Neural cell (in vitro differentiated cells): Measurements from ENCODE around the gene SLC27A2. TPM values are rescaled to one million over a fixed set of nuclear protein-coding genes. Genes with fewer than 3 reads are reported as not detected.

Source experiments
- H2AFZ ChIP-seq: fragments of 200-600, 300-800 bp; sonication (generic), shearing (Covaris generic); 2 replicates; pipeline ENCODE4 v1.6.0; 2014; ENCODE audit warnings: low read depth, mild to moderate bottlenecking, antibody characterized with exemption, low read length, moderate library complexity
- H3F3A ChIP-seq: fragments of 200-600 bp; shearing (Covaris generic); 2 replicates; pipeline ENCODE4 v1.6.1; 2016; ENCODE audit warnings: mild to moderate bottlenecking, moderate library complexity, mixed read lengths, antibody characterized with exemption, low read length; ENCODE audit not compliant: insufficient read depth, poor library complexity, severe bottlenecking
- H3K27ac ChIP-seq: fragments of 200-600, 300-800 bp; sonication (generic), shearing (Covaris generic); 2 replicates; pipeline ENCODE4 v1.5.1; 2014; ENCODE audit warnings: mild to moderate bottlenecking, low read length, moderate library complexity
- H3K27me3 ChIP-seq: fragments of 300-800, 200-600 bp; sonication (generic), shearing (Covaris generic); 2 replicates; pipeline ENCODE4 v1.6.0; 2014; ENCODE audit warnings: mild to moderate bottlenecking, low read depth, low read length, moderate library complexity; ENCODE audit not compliant: insufficient read depth
- H3K36me3 ChIP-seq: fragments of 300-800, 200-600 bp; sonication (generic), shearing (Covaris generic); 2 replicates; pipeline ENCODE4 v1.5.1; 2014; ENCODE audit warnings: mild to moderate bottlenecking, antibody characterized with exemption, low read length, moderate library complexity; ENCODE audit not compliant: insufficient read depth
- H3K4me2 ChIP-seq: fragments of 300-800, 200-600 bp; sonication (generic), shearing (Covaris generic); 2 replicates; pipeline ENCODE4 v1.6.0; 2014; ENCODE audit warnings: mild to moderate bottlenecking, low read length
- H3K4me3 ChIP-seq: fragments of 300-800, 200-600 bp; sonication (generic), shearing (Covaris generic); 2 replicates; pipeline ENCODE4 v1.5.1; 2014; ENCODE audit warnings: mild to moderate bottlenecking, low read length, moderate library complexity
- H3K79me2 ChIP-seq: fragments of 200-600 bp; shearing (Covaris generic); replicated peaks from 2 replicates; pipeline ENCODE4 v1.6.0; 2014; ENCODE audit warnings: mild to moderate bottlenecking, low read length, moderate library complexity; ENCODE audit not compliant: insufficient read depth
- H3K9ac ChIP-seq: fragments of 300-800, 200-600 bp; sonication (generic), shearing (Covaris generic); 2 replicates; pipeline ENCODE4 v1.6.1; 2016; ENCODE audit warnings: mild to moderate bottlenecking, low read length, mixed read lengths
- H3K9me2 ChIP-seq: fragments of 200-600 bp; shearing (Covaris generic); 2 replicates; pipeline ENCODE4 v1.6.1; 2016; ENCODE audit warnings: mild to moderate bottlenecking, low read length, mixed read lengths; ENCODE audit not compliant: insufficient read depth
- H3K9me3 ChIP-seq: fragments of 200-600, 300-800 bp; sonication (generic), shearing (Covaris generic); 2 replicates; pipeline ENCODE4 v1.6.1; 2016; ENCODE audit warnings: mild to moderate bottlenecking, mixed run types, low read length, moderate library complexity, mixed read lengths
- H4K20me1 ChIP-seq: fragments of 200-600 bp; shearing (Covaris generic); 2 replicates; pipeline ENCODE4 v1.6.1; 2016; ENCODE audit warnings: mild to moderate bottlenecking, mixed run types; ENCODE audit not compliant: insufficient read depth
- CTCF ChIP-seq: fragments of 450-650 bp; IDR thresholded peaks from 2 replicates; pipeline ENCODE4 v1.5.1; 2014; ENCODE audit warnings: antibody characterized with exemption, mild to moderate bottlenecking, moderate library complexity; ENCODE audit not compliant: poor library complexity, severe bottlenecking
- EP300 ChIP-seq: fragments of 450-650 bp; conservative IDR thresholded peaks from 2 replicates; pipeline ENCODE4 v1.6.1; 2014; ENCODE audit warnings: antibody characterized with exemption, mild to moderate bottlenecking, moderate library complexity; ENCODE audit not compliant: poor library complexity, severe bottlenecking
- EZH2 ChIP-seq: fragments of 200-600, 300-800 bp; shearing (Covaris generic), sonication (generic); IDR thresholded peaks from 2 replicates; pipeline ENCODE4 v1.6.1; 2014; ENCODE audit warnings: antibody characterized with exemption, low read length, borderline replicate concordance, mild to moderate bottlenecking; ENCODE audit not compliant: insufficient read depth, poor library complexity, severe bottlenecking
- MXI1 ChIP-seq: fragments of 450-650 bp; conservative IDR thresholded peaks from 2 replicates; pipeline ENCODE4 v1.6.1; 2014; ENCODE audit warnings: antibody characterized with exemption, mild to moderate bottlenecking; ENCODE audit not compliant: poor library complexity, severe bottlenecking
- POLR2AphosphoS5 ChIP-seq: IDR thresholded peaks from 2 replicates; pipeline ENCODE4 v1.6.1; 2012
- RAD21 ChIP-seq: fragments of 450-650 bp; conservative IDR thresholded peaks from 2 replicates; pipeline ENCODE4 v1.6.1; 2014; ENCODE audit warnings: antibody characterized with exemption, mild to moderate bottlenecking, moderate library complexity
- SMC3 ChIP-seq: fragments of 450-650 bp; conservative IDR thresholded peaks from 2 replicates; pipeline ENCODE4 v1.6.1; 2014; ENCODE audit warnings: antibody characterized with exemption, mild to moderate bottlenecking, moderate library complexity; ENCODE audit not compliant: poor library complexity
- TAF1 ChIP-seq: IDR thresholded peaks from 2 replicates; pipeline ENCODE4 v1.6.1; 2012; ENCODE audit warnings: low read depth
- polyA plus RNA-seq: library from polyadenylated mRNA; depleted of rRNA; stranded (reverse); fragments of >200 nt; gene quantifications from 2 replicates; pipeline ENCODE4 v1.2.3, GENCODE V29; 2014
- TF ChIP-seq, protein P1 (sequence below): IDR thresholded peaks from 2 replicates; pipeline ENCODE4 v1.6.1; 2012; ENCODE audit warnings: borderline replicate concordance

Gene SLC27A2
- polyA plus RNA-seq, 1 donor from 2014 or later = 3.5 TPM

DNA sequence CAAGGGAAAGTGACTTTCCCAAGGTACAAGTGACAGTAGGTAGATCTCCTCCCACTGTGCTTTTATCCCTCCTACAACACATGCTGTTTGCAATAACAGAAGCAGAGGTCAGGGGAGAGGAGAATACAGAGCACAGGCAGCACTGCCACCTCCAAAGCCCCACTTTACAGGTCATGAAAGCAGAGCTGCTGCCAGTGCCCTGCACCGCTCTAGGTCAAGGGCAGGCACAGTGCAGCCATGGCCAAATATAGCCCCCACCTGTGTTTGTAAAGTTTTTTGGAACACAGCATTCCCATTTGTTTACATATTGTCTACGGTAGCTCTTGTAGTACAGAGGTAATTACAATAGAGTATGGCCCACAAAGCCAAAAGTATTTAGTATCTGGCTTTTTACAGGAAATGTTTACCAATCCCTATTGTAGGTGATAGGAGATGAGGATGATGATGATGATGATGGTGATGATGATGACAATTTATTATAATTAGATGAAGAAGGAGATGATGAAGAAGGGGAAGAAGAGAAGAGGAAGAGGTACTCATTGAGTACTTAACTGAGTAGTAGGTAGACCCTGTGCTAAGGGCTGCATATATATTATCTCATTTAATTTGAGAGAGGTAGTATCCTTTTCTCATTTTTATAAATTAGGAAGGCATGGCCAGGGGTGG is 63.1 kb downstream of the SLC27A2 start:
- H3K79me2 ChIP-seq = no peaks in the 10 kb centered on the region
- H3K4me3 ChIP-seq = no peak overlapping the region
- H2AFZ ChIP-seq = no peak overlapping the region
- no peaks in the 10 kb centered on the region for H3K9me2 ChIP-seq
- no peak overlapping the region for H3K4me2 ChIP-seq
- no peak overlapping the region for H3K27ac ChIP-seq
- H4K20me1 ChIP-seq = no peaks in the 10 kb centered on the region
- no peaks in the 10 kb centered on the region for H3F3A ChIP-seq
- H3K36me3 ChIP-seq = no peaks in the 10 kb centered on the region
- no peaks in the 10 kb centered on the region for H3K9me3 ChIP-seq
- no peaks in the 10 kb centered on the region for H3K27me3 ChIP-seq
- TF ChIP-seq MXI1 (no peak), EP300 (no peak), TAF1 (no peak), RAD21 (no peak), CTCF (no peak)
- TF ChIP-seq, protein P1, sequence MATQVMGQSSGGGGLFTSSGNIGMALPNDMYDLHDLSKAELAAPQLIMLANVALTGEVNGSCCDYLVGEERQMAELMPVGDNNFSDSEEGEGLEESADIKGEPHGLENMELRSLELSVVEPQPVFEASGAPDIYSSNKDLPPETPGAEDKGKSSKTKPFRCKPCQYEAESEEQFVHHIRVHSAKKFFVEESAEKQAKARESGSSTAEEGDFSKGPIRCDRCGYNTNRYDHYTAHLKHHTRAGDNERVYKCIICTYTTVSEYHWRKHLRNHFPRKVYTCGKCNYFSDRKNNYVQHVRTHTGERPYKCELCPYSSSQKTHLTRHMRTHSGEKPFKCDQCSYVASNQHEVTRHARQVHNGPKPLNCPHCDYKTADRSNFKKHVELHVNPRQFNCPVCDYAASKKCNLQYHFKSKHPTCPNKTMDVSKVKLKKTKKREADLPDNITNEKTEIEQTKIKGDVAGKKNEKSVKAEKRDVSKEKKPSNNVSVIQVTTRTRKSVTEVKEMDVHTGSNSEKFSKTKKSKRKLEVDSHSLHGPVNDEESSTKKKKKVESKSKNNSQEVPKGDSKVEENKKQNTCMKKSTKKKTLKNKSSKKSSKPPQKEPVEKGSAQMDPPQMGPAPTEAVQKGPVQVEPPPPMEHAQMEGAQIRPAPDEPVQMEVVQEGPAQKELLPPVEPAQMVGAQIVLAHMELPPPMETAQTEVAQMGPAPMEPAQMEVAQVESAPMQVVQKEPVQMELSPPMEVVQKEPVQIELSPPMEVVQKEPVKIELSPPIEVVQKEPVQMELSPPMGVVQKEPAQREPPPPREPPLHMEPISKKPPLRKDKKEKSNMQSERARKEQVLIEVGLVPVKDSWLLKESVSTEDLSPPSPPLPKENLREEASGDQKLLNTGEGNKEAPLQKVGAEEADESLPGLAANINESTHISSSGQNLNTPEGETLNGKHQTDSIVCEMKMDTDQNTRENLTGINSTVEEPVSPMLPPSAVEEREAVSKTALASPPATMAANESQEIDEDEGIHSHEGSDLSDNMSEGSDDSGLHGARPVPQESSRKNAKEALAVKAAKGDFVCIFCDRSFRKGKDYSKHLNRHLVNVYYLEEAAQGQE = no peak
- no peak overlapping the region for H3K9ac ChIP-seq

GRCh38 chr15:50246631-50247030 is 64.6 kb downstream of the SLC27A2 start:
- no peaks in the 10 kb centered on the region for H3K9me2 ChIP-seq
- H2AFZ ChIP-seq = no peak overlapping the region
- no peaks in the 10 kb centered on the region for H3K9me3 ChIP-seq
- H3K9ac ChIP-seq = no peak overlapping the region
- no peak overlapping the region for H3K4me2 ChIP-seq
- H3K36me3 ChIP-seq = no peaks in the 10 kb centered on the region
- H3F3A ChIP-seq = no peaks in the 10 kb centered on the region
- H3K79me2 ChIP-seq = no peaks in the 10 kb centered on the region
- H3K27me3 ChIP-seq = no peaks in the 10 kb centered on the region
- H3K27ac ChIP-seq = no peak overlapping the region
- no peak overlapping the region for H3K4me3 ChIP-seq
- TF ChIP-seq EP300 (no peak), EZH2 (no peak), MXI1 (no peak), TAF1 (no peak), SMC3 (no peak), CTCF (no peak), POLR2AphosphoS5 (no peak), RAD21 (no peak)
- TF ChIP-seq, protein P1 = no peak
- H4K20me1 ChIP-seq = no peaks in the 10 kb centered on the region
